HCEC 1CT (cell line): ENCODE measurements around the gene USH2A.

Experiments
- DNase-seq: peaks from one replicate; pipeline ENCODE4 v3.0.0-alpha.2; 2017

The USH2A gene

DNA sequence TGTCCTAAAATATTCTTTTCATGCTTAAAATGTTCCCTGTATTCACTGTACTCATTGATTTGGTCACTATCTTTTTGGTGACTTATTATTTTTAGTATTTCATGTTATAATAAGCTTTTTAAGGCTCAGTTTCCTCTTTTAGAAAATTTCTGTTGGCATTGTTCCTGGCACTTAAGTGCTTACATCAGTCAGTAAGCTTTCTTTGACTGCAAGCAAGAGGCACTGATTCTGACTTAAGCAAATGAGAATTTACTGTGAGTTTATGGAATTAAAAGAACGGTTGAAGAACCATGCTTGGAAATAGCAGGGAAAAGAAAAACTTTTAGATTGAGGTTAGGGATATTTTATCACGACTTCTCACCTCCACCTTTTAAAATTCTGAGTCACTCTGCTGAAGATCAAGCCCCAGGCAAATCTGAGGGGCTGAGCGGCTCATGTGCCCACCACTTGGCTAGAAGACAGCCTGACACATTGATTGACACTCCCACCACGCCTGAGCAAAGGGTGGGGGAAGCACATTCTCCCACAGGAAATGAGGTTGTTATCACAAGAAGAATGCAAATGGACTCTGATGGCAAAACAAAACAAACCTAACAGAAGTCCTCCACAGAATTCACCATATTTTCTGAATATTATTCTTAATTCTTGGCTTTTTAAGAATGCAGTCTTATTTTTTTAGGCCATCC lies 753.3 kb downstream of the USH2A start:
- no peak for DNase-seq

DNA sequence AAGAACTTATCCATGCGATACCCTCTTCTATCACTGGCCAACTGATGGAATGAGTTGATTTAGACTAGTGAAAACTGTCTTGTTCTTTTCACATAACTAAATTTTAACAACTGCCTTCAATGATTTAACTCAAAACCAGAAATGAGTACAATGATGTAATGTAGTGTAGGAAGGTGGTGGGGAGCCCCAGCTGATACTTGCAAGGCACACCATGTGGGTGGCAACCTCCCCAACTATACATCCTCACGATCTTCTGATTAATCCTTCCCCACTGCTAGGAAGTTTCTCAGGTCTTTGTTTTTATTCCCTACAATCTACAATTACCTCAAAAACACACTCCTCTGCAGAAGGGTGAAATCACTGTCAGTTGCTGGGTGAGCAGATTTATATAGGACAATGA lies 755.5 kb downstream of the USH2A start:
- no peak for DNase-seq

GRCh38 chr1:215665215-215665614 lies 758.0 kb downstream of the USH2A start:
- peak; percentile 79 for DNase-seq

GRCh38 chr1:215661033-215661432 lies 762.2 kb downstream of the USH2A start:
- no peak for DNase-seq

GRCh38 chr1:215660259-215660658 lies 763.0 kb downstream of the USH2A start:
- DNase-seq, result no peak

GRCh38 chr1:215657047-215657446 lies 766.2 kb downstream of the USH2A start:
- DNase-seq, result no peak

DNA sequence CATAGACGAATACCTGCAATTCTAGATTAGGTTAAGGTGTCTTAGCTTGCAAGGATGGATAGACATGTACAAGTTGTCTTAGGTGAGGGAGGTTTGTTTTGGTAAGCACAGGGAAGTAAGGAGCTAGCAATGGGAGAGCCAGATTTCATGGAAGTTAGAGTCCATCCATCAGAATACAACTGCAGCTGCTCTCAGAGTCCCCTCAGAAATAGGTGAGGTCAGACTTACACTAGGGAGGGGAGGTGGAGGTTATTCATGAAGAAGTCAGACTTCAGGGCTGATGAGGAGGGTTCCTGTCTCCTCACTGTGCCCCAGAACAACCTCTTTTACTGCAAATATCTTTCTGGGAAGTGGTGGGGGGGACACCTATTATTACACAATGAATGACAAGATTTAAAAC lies 770.9 kb downstream of the USH2A start:
- no peak for DNase-seq

- no peak for DNase-seq
Observed at GRCh38 chr1:215651867-215652266, 771.4 kb downstream of the USH2A start.

DNA sequence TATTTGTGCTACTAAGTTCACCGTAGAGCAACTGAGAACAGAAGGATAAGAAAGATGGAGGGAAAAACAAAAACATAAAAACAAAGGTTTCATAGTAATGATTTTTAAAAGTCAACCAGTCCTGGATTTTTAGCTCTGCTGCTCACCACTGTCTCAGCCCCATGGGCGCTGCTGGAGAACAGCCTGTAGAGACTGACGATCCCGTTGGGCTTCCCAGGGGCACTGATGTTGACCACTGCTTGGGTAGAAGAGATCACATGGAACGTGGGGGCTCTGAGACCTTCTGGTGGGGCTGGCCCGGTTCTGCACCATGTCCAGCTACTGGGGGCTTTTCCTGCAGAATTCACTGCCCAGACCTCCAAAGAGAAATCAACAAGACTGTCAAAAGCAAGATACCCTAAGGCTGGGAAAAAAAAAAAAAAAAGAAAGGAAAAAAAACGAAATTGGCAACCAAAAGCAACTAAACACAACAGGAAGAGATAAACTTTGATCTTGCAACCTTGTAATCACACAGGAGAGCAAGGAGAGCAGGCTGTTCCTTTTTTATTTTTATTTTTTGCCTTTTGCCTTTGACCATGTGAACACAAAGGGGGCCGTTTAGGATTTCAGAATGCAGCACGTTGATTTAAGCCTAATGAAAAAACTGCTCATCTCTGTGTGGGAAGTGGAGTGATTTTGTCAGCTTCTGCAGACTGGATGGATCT lies 772.6 kb downstream of the USH2A start:
- DNase-seq, result no peak

GRCh38 chr1:215648957-215649356 lies 774.3 kb downstream of the USH2A start:
- no peak for DNase-seq

DNA sequence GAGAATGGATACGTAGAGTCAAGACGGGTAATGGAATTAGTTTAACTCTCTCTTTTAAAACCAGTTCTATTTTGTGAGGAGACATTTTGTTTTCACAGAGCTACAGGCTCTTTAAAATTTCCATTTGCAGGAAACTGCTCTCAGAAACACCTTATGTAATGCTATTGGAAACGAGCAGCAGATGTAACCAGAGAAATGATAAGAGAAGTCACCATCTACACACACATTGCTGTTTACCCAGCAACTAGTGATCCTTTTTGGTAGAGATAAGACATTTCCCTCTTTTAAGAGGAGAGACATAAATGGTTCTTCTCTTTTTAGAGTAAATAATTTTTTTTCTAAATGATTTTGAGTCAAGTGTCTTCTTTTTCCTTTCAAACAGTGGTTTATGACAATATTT lies 775.5 kb downstream of the USH2A start:
- no peak for DNase-seq

DNA sequence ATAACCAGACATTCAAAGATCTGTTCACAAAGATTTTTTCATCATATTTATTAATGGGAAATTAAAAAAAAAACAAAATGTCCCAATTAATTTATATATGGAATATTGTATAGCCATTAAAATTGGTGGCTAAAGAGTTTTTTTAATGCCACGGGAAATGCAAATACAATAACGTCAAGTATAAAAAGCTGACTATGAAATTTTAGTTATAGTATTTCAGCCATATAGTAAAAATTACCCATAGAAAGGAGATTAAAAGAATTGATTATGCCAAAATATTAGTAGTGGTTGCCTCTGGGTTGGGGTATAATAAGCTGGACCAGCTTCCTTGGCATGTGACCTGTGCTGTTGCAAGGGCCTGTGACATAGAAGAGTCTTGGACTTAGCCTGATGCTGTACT lies 777.4 kb downstream of the USH2A start:
- no peak for DNase-seq

DNA sequence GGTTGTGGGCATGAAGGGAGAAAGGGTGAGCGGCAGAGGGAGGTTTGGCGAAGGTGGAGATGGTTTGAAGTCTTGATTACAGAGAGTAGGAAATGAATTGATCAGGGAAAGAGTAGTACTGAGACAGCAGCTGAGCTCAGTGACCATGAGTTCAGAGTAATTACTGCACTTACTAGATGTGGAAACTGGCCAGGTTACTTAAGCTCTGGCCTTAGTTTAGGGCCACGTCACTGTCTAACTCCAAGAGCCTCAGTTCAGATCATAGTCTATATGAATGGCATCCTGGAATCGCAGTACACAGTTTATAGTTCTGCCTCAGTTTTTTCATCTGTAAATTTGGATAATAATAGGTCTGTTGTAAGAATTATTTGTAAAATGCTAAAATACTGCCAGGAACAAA lies 778.1 kb downstream of the USH2A start:
- no peak for DNase-seq

DNA sequence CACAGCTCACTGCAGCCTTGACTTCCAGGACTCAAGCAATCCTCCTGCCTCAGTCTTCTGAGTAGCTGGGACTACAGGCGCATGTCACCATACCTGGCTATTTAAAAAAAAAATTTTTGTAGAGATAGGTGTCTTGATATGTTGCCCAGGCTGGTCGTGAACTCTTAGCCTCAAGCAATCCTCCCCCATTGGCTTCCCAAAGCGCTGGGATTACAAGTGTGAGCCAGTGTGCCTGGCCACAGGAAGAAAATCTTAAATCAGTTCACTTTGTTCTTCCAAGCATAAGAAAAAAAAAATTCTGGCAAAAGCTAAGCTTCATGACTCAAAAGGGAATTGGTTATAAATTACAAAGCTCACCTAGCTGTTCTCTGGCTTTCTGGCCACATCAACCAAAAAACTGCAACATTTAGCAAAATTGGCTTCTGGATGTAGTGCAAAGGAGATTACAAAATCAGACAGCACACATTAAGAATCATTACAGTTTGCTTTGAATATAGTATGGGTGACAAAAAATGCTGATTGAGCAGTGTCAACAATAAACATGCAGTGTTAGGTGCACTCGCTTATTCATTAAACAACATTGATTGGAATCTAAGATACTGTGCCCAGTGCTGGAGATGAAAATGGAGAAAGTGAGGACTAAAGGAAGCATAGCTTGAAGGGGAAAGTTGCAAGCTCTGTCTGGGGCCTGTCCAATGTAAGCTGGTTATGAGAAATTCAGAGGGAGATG lies 779.5 kb downstream of the USH2A start:
- DNase-seq, result no peak

- DNase-seq, result no peak
Observed at GRCh38 chr1:215640429-215641148, 782.7 kb downstream of the USH2A start.

DNA sequence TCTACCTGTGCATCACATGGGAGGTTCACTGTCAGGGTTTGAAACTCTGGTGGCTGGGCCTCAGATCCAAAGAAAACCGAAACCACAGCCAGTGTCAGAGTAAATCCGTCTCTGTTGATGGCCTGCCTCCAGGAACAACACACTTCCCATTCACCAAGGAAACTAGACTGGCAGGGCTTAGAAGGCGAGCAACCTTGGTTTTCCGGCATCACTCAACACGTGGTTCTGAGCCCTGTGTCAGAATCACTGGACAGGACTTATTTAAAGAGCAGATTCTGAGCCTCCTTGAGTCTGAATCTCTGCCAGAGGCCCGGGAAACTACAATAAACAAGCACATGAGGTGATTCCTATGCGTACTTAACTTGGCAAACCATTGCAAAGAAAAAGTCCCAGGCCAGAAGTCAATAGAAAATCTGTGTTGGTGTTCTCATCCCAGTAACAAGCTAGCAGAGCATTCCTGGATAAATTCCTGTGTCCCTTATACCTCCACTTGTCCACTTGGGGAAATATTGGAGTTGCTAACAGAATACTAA lies 786.1 kb downstream of the USH2A start:
- DNase-seq, result no peak

DNA sequence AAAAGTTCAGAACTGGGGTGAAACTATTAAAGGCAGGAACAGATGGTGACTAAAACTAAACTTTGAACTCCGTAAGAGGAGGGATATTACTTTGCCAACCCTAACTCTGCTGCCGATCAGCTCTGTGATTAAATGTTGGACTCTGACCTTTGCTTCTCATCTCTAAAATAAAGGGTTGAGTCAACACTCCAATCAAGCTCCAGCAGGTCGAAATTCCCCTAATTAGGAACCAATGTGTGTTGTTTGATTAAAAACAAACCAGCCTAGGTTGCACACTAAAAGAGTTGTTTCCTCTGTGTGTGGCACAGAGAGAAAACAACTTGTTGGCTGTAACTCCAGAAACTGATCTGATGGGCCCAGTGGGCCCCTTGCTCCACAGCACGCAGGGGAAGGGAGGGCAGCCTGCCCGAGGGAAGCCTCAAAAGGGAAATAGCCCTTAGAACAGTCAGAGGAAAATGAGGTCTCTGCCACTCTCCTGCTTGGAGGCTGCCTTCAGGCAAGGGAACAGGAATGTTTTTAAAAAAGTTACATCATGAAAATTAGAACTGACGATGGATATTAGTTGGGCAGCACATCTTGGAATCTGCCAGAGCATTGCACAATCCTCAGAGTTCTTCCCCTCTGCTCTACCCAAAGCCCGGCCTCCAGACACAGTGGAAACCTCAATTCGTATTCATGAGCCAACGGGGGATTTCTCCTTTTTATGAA lies 786.8 kb downstream of the USH2A start:
- no peak for DNase-seq

DNA sequence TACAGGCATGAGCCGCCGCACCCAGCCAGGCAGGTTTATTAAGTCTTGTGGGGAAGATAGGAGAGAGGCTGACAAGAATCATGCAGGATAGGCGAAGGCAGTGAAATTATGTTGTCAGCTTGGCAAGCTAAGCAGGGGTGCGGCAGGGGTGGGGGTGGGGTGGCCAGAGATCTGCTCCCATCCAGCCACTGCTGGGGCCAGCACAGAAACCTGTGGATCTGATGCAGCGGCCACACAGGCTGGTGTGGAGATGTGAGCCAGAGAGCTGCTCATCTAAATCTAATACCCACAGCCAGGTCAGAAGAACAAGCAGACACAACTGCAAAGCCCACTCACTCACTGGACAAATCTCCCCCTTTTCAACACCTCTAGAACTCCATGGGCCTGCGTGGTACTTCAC lies 787.4 kb downstream of the USH2A start:
- DNase-seq, result no peak

GRCh38 chr1:215631489-215631888 lies 791.8 kb downstream of the USH2A start:
- DNase-seq, result peak; percentile 36

GRCh38 chr1:215631040-215631439 lies 792.2 kb downstream of the USH2A start:
- DNase-seq, result no peak

GRCh38 chr1:215625949-215626348 lies 797.3 kb downstream of the USH2A start:
- no peak for DNase-seq

GRCh38 chr1:215623162-215623561 lies 800.1 kb downstream of the USH2A start:
- no peak for DNase-seq

DNA sequence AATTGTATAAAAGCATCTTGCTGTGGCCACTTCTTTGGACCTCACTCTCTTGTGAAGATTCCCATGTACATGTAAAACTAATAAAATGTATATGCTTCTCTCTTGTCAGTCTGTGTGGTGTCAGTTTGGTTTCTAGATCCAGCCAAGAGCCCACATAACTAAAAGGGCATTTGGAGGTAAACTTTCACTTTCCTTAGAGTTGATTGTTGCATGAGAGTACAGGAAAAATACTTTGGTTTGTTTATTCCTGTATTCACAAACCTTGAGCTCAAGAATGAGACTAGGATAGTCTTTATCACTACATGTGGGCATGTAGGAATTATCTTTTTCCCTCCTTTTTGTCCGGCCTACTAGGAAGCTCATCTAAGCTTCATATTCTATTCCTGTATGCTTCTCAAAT lies 805.3 kb downstream of the USH2A start:
- DNase-seq, result no peak
